Activated T-cell treated with anti-CD3 and anti-CD28 coated beads for 24 hours (primary cell): ENCODE results near the gene GATA3.

Experiments
- DNase-seq: peaks from one replicate; pipeline ENCODE4 v3.0.0-alpha.2; 2020; ENCODE audit warnings: low read depth

Gene GATA3

GRCh38 chr10:8064436-8064835 is 9.9 kb downstream of the GATA3 start:
- no peak for DNase-seq

GRCh38 chr10:8065651-8066050 is 11.2 kb downstream of the GATA3 start:
- no peak for DNase-seq

GRCh38 chr10:8066124-8066523 is 11.6 kb downstream of the GATA3 start:
- no peak for DNase-seq

GRCh38 chr10:8066797-8067196 is 12.3 kb downstream of the GATA3 start:
- no peak for DNase-seq

GRCh38 chr10:8069108-8069507 is 14.6 kb downstream of the GATA3 start:
- no peak for DNase-seq

GRCh38 chr10:8069627-8070026 is 15.1 kb downstream of the GATA3 start:
- DNase-seq: no peak

GRCh38 chr10:8070440-8070839 is 16.0 kb downstream of the GATA3 start:
- DNase-seq: no peak

- DNase-seq: no peak
Measured at GRCh38 chr10:8071006-8071405, 16.5 kb downstream of the GATA3 start.

GRCh38 chr10:8071666-8072065 is 17.2 kb downstream of the GATA3 start:
- DNase-seq: no peak

- no peak for DNase-seq
Measured at GRCh38 chr10:8072211-8072610, 17.7 kb downstream of the GATA3 start.

- DNase-seq: no peak
Measured at GRCh38 chr10:8073691-8074416, 19.4 kb downstream of the GATA3 start.

GRCh38 chr10:8074881-8075280 is 20.4 kb downstream of the GATA3 start:
- DNase-seq: no peak

GRCh38 chr10:8075282-8076260 is 21.1 kb downstream of the GATA3 start:
- DNase-seq: no peak

- DNase-seq: no peak
Measured at GRCh38 chr10:8076933-8077332, 22.4 kb downstream of the GATA3 start.

- no peak for DNase-seq
Measured at GRCh38 chr10:8078027-8078426, 23.5 kb downstream of the GATA3 start.

GRCh38 chr10:8079126-8079525 is 24.6 kb downstream of the GATA3 start:
- no peak for DNase-seq

GRCh38 chr10:8084799-8085198 is 30.3 kb downstream of the GATA3 start:
- DNase-seq: no peak

GRCh38 chr10:8085251-8085650 is 30.8 kb downstream of the GATA3 start:
- DNase-seq: no peak

- DNase-seq: no peak
Measured at GRCh38 chr10:8086315-8086714, 31.8 kb downstream of the GATA3 start.

GRCh38 chr10:8088504-8088903 is 34.0 kb downstream of the GATA3 start:
- no peak for DNase-seq

- no peak for DNase-seq
Measured at GRCh38 chr10:8092428-8092827, 37.9 kb downstream of the GATA3 start.

- DNase-seq: no peak
Measured at GRCh38 chr10:8095959-8096358, 41.5 kb downstream of the GATA3 start.

GRCh38 chr10:8096931-8097330 is 42.4 kb downstream of the GATA3 start:
- DNase-seq: no peak
